ENCODE data around the gene RAP2A. TPM values are rescaled to one million over a fixed set of nuclear protein-coding genes. Genes with fewer than 3 reads are reported as not detected.

Gene RAP2A
- total and polyA plus RNA-seq, 12 donors, result 4.2 to 31.0 (median 20.4) TPM

DNA sequence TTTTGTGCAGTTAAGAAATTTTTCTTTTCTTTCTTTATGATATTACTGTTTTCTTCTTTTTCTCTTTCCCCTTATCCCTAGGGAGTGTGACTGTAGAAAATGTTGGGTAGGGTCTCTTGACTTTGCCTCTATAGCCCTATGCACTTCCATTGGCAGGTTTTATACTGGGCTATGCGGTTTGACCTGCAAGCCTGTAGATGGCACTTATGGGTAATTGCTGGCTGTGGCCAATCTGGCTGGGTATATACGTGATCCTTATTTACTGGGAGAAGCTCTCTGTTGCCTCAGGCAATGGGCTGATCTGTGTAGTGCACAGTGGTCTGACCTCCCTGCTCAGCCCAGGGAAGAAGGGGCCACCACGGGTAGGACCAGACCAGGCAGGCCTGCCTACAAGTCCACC is 78.8 kb downstream of the RAP2A start:
- DNase-seq (no peak), ATAC-seq (no peak)
- H3K4me3 ChIP-seq, result no peak overlapping the region
- WGBS, 2 donors, result 91 to 94% methylated on average over 3 of the region's 3 CpGs
- intact Hi-C loops (cut with DNase I), result no loop called here
- H3K9me3 ChIP-seq, result peaks cover 0 to 32% (median 5%) of the 10 kb centered on the region in 11 donors
- H3K27ac ChIP-seq, result no peak overlapping the region
- TF ChIP-seq CTCF (IDR thresholded peaks at IDR 0.05), result no peak
- H3K36me3 ChIP-seq, result no peaks in the 10 kb centered on the region
- no peaks in the 10 kb centered on the region for H3K27me3 ChIP-seq
- H3K4me1 ChIP-seq, result no peaks in the 10 kb centered on the region

DNA sequence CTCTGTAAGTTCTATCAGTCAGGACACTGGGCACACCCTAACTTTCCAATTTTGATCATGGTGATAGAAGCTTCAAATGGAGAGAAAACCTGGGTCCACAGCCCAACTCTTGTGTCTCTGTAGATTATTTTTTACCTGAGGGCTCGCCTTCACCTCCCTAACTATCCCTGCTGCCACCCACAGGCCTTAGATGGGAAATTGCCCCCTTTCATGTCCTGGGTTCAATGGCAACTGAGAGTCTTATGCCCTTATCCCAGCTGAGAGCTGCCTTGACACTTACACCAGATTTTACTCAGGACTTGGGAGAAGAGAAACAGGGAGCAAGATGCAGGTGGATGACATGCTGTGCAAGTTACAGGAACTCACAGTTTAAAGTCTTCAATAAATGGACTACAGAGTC is 81.7 kb downstream of the RAP2A start:
- Histone ChIP-seq H3K4me1 (no peaks in the 10 kb centered on the region), H3K36me3 (no peaks in the 10 kb centered on the region), H3K4me3 (no peak overlapping the region), H3K27me3 (no peaks in the 10 kb centered on the region), H3K27ac (no peak overlapping the region), H3K9me3 (peaks cover 0 to 23% (median 5%) of the 10 kb centered on the region in 11 donors)
- TF ChIP-seq CTCF (IDR thresholded peaks at IDR 0.05), result no peak
- DNase-seq (no peak), ATAC-seq (no peak)
- 93 to 94% methylated on average over 1 of the region's 1 CpG for WGBS, 2 donors
- intact Hi-C loops (cut with DNase I), result no loop called here

GRCh38 chr13:97517967-97518366 is 84.0 kb downstream of the RAP2A start:
- no peaks in the 10 kb centered on the region for H3K36me3 ChIP-seq
- intact Hi-C loops (cut with DNase I), result no loop called here
- DNase-seq, result no peak
- H3K27me3 ChIP-seq, result no peaks in the 10 kb centered on the region
- H3K4me1 ChIP-seq, result no peaks in the 10 kb centered on the region
- H3K27ac ChIP-seq, result no peak overlapping the region
- H3K9me3 ChIP-seq, result no peaks in the 10 kb centered on the region
- 63 to 75% methylated on average over 1 of the region's 1 CpG for WGBS, 2 donors
- no peak for ATAC-seq
- H3K4me3 ChIP-seq, result no peak overlapping the region
- TF ChIP-seq CTCF (IDR thresholded peaks at IDR 0.05), result no peak

Other genes starting within 250 kb of the RAP2A start
- 10 to 100 TPM; 59.7 to 95.0 (median 85.2) TPM for gene MBNL2, start 211.8 kb upstream of the RAP2A start, total RNA-seq
- gene MBNL2, start 211.8 kb upstream of the RAP2A start, polyA plus RNA-seq, result 10 to 100 TPM; 17.2 to 18.7 TPM

Data from heart right ventricle (tissue), 16 donors.